Measurements from ENCODE around the gene ADAT2. TPM values are rescaled to one million over a fixed set of nuclear protein-coding genes. Genes with fewer than 3 reads are reported as not detected.

The ADAT2 gene
- total RNA-seq, 1 donor = 8.1 TPM

DNA sequence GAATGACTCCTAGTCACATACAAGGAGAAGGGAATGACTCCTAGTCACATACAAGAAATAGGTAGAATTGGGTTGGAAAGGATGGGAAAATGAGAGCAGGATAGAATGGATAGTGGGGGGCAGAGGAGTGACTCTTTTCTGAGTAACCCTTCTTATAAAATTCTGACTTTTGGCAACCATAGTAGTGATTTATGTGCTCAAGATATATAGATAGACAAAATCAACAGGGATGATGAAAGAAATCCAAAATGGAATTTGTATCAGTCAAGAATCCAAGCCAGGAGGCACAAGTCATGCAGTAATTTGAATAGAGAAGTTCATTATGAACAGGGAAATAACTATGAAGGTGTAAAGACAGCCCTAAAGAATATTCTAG is 41.7 kb downstream of the ADAT2 start:
- no peaks in the 10 kb centered on the region for H3K4me1 ChIP-seq (ENCODE audit: insufficient read depth, low read length)
- H3K27me3 ChIP-seq (ENCODE audit: insufficient read depth, low read length) = no peaks in the 10 kb centered on the region
- H3K4me3 ChIP-seq (ENCODE audit: low read length) = no peak overlapping the region
- H3K9me3 ChIP-seq (ENCODE audit: low read depth, low read length) = no peaks in the 10 kb centered on the region

- H3K4me3 ChIP-seq (ENCODE audit: low read length) = no peak overlapping the region
- no peaks in the 10 kb centered on the region for H3K4me1 ChIP-seq (ENCODE audit: insufficient read depth, low read length)
- H3K9me3 ChIP-seq (ENCODE audit: low read depth, low read length) = no peaks in the 10 kb centered on the region
- H3K27me3 ChIP-seq (ENCODE audit: insufficient read depth, low read length) = no peaks in the 10 kb centered on the region
Measured at GRCh38 chr6:143408151-143408786, 42.2 kb downstream of the ADAT2 start.

DNA sequence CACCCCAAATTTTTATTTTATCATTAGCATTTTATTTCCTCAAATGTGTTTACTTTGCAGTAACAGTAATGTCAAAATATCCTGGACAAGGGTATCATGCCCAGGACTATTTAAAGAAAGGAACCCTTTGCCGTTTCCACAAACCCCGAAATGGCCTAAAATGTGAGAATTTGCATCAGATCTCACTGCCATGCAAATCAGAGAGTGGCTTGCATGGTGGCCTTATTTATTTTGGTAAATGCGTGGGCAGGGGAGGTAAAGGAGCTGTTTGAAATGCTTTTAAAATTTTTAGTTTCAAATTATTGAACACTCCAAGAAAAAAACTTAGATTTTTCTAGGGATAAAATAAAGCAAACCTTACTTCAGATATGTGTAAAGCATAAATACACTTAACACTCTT is 43.8 kb downstream of the ADAT2 start:
- Histone ChIP-seq H3K27me3 (ENCODE audit: insufficient read depth, low read length) (no peaks in the 10 kb centered on the region), H3K9me3 (ENCODE audit: low read depth, low read length) (no peaks in the 10 kb centered on the region), H3K4me3 (ENCODE audit: low read length) (no peak overlapping the region), H3K4me1 (ENCODE audit: insufficient read depth, low read length) (no peaks in the 10 kb centered on the region)

- no peak overlapping the region for H3K4me3 ChIP-seq (ENCODE audit: low read length)
- H3K27me3 ChIP-seq (ENCODE audit: insufficient read depth, low read length) = no peaks in the 10 kb centered on the region
- peaks cover 10% of the 10 kb centered on the region for H3K4me1 ChIP-seq (ENCODE audit: insufficient read depth, low read length)
- no peaks in the 10 kb centered on the region for H3K9me3 ChIP-seq (ENCODE audit: low read depth, low read length)
Measured at GRCh38 chr6:143405373-143406154, 44.9 kb downstream of the ADAT2 start.

GRCh38 chr6:143402721-143403336 is 47.7 kb downstream of the ADAT2 start:
- Histone ChIP-seq H3K4me1 (ENCODE audit: insufficient read depth, low read length) (peaks cover 13% of the 10 kb centered on the region), H3K9me3 (ENCODE audit: low read depth, low read length) (no peaks in the 10 kb centered on the region), H3K27me3 (ENCODE audit: insufficient read depth, low read length) (no peaks in the 10 kb centered on the region), H3K4me3 (ENCODE audit: low read length) (no peak overlapping the region)

DNA sequence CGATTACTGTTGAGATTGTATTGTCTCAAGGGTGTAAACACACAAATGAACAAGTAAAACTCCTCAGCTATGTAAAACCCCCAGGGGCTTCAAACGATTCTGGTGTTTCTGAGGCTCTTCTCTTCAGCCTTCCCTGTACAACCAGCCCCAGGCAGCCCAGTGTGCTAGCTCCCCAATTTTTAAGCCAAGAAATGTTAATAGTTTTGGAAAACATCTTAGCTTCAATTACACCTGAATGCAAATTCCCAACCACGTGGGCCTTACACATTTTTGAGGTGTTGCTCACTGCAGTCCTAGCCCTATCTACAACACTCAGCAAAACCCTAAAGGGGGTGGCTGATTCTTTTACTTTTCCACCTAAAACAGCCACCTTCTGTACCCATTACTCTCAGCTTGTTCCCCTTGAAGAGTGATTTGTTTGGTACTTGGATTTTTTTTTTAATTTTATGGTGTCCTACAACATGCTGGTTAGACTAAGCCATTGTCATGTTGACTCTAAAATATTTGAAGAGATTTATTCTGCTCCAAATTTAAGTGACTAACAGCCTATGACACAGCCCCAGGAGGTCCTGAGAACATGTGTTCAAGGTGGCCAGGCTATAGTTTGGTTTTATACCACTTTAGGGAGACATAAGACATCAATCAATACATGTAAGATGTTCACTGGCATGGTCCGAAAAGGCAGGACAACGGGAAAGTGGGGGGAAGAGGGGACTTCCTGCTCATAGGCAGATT is 48.7 kb downstream of the ADAT2 start:
- H3K4me3 ChIP-seq (ENCODE audit: low read length) = no peak overlapping the region
- H3K4me1 ChIP-seq (ENCODE audit: insufficient read depth, low read length) = peaks cover 13% of the 10 kb centered on the region
- no peaks in the 10 kb centered on the region for H3K27me3 ChIP-seq (ENCODE audit: insufficient read depth, low read length)
- H3K9me3 ChIP-seq (ENCODE audit: low read depth, low read length) = no peaks in the 10 kb centered on the region

- no peaks in the 10 kb centered on the region for H3K9me3 ChIP-seq (ENCODE audit: low read depth, low read length)
- H3K4me3 ChIP-seq (ENCODE audit: low read length) = no peak overlapping the region
- no peaks in the 10 kb centered on the region for H3K27me3 ChIP-seq (ENCODE audit: insufficient read depth, low read length)
- peaks cover 13% of the 10 kb centered on the region for H3K4me1 ChIP-seq (ENCODE audit: insufficient read depth, low read length)
Measured at GRCh38 chr6:143401068-143401446, 49.4 kb downstream of the ADAT2 start.

DNA sequence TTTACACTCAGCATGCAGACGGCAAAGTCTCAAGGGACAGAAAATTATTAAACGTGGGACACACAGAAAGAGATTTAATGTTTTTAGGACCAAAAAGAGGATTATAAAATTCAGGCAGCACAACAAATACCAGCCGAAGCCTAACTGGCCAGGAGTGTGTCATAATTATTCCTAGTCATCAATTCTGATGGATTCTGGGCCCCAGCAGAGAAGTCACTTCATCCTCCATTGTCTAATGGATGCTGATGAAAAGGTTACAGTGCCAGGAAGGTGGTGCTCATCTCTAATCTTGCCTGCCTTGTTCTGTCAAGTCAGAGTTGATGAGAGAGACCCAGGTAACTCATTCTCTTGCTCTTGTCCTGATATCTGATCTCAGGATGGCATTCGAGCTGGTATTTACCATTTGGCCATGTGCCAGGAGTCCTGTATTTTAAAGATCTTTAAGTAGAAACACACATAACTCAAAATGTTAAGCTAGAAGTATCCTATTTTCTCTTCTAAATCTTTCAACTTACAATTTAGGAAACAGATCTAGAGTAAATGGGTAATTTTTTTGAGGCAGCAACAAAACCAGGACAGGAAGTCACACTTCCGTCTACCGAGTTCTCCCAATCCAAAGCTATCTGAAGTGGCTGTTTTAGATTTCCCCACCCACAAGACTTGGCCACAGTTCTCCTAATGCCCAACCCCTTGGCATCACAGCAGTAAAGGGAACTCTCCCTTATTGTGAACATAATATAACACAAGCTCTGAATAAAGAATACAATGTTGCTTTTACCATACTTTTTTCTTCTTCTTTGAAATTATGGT is 50.0 kb downstream of the ADAT2 start:
- no peaks in the 10 kb centered on the region for H3K9me3 ChIP-seq (ENCODE audit: low read depth, low read length)
- H3K27me3 ChIP-seq (ENCODE audit: insufficient read depth, low read length) = no peaks in the 10 kb centered on the region
- H3K4me1 ChIP-seq (ENCODE audit: insufficient read depth, low read length) = peaks cover 13% of the 10 kb centered on the region
- H3K4me3 ChIP-seq (ENCODE audit: low read length) = no peak overlapping the region

GRCh38 chr6:143399775-143400174 is 50.7 kb downstream of the ADAT2 start:
- H3K4me3 ChIP-seq (ENCODE audit: low read length) = no peak overlapping the region
- no peaks in the 10 kb centered on the region for H3K9me3 ChIP-seq (ENCODE audit: low read depth, low read length)
- H3K4me1 ChIP-seq (ENCODE audit: insufficient read depth, low read length) = peaks cover 13% of the 10 kb centered on the region
- H3K27me3 ChIP-seq (ENCODE audit: insufficient read depth, low read length) = no peaks in the 10 kb centered on the region

DNA sequence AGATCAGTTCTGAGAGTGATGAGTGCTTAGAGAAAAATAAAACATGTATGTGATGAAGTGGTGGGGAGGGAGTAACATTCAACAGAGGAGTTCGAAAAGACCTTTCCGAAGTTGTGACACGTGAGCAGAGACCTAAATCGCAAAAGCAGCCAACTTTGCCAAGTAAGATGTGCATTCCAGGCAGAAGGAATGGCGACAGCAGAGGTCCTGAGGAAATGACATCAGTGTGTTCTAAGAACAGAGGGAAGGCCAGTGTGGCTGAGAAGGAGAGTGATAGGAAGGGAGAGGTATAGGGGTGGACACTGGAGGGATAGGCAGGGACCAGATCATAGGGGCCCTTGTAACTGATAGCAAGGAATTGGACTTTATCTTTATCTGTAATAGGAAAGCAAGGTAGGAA is 51.3 kb downstream of the ADAT2 start:
- Histone ChIP-seq H3K4me1 (ENCODE audit: insufficient read depth, low read length) (peaks cover 13% of the 10 kb centered on the region), H3K4me3 (ENCODE audit: low read length) (no peak overlapping the region), H3K9me3 (ENCODE audit: low read depth, low read length) (no peaks in the 10 kb centered on the region), H3K27me3 (ENCODE audit: insufficient read depth, low read length) (no peaks in the 10 kb centered on the region)

GRCh38 chr6:143397227-143398222 is 53.0 kb downstream of the ADAT2 start:
- H3K4me1 ChIP-seq (ENCODE audit: insufficient read depth, low read length) = peaks cover 13% of the 10 kb centered on the region
- no peaks in the 10 kb centered on the region for H3K27me3 ChIP-seq (ENCODE audit: insufficient read depth, low read length)
- no peak overlapping the region for H3K4me3 ChIP-seq (ENCODE audit: low read length)
- no peaks in the 10 kb centered on the region for H3K9me3 ChIP-seq (ENCODE audit: low read depth, low read length)

DNA sequence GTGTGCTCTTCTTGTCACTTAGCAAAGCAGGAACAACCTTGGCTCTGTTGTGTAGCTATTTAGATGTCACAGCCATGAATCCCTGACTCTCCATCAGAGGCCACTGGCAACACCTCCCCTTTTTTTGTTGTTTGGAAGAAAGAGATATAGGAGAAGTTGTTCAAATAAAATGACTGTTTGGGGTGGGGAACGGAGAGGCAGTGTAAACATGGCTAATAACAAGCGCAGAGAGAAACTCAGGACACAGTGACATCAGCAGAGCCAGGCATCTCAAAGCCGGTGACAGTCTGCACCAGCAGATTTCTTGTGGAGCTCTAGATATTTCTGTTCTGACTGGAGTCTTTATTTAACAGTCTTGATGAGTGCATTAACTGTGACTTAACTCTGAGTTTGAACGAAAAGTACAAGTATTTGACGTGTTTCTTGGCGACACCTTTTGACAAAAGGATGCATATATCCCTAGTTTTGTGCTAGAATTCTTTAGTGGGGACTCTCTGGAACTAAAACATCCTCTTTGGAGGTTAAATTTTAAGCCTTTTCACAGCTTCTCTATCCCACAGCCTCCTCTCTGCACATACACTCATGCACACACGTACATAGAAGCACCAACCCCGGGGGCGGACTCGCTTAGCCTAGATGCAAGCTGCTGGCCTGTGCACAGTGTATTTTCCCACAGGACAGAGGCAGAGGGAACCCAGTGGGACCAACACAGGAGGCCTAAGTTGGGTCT is 53.8 kb downstream of the ADAT2 start:
- H3K4me3 ChIP-seq (ENCODE audit: low read length) = no peak overlapping the region

GRCh38 chr6:143395699-143396098 is 54.8 kb downstream of the ADAT2 start:
- Histone ChIP-seq H3K4me3 (ENCODE audit: low read length) (no peak overlapping the region), H3K4me1 (ENCODE audit: insufficient read depth, low read length) (peaks cover 4% of the 10 kb centered on the region), H3K9me3 (ENCODE audit: low read depth, low read length) (no peaks in the 10 kb centered on the region), H3K27me3 (ENCODE audit: insufficient read depth, low read length) (no peaks in the 10 kb centered on the region)

More for the DNA sequence above, 53.8 kb downstream of the ADAT2 start:
- Histone ChIP-seq H3K27me3 (ENCODE audit: insufficient read depth, low read length) (no peaks in the 10 kb centered on the region), H3K4me1 (ENCODE audit: insufficient read depth, low read length) (peaks cover 13% of the 10 kb centered on the region), H3K9me3 (ENCODE audit: low read depth, low read length) (no peaks in the 10 kb centered on the region)

Data from mononuclear cell (primary cell).